ENCODE data around the gene PITX2.

The PITX2 gene

GRCh38 chr4:110639207-110640090, 16.6 kb upstream of the PITX2 start:
- Mint-ChIP-seq H3K9me3 (peaks cover 12% of the 10 kb centered on the region), H3K27ac (no peak overlapping the region), H3K27me3 (peaks cover 65% of the 10 kb centered on the region), H3K4me3 (no peak overlapping the region), H3K36me3 (peaks cover 7% of the 10 kb centered on the region), H3K4me1 (no peaks in the 10 kb centered on the region)

GRCh38 chr4:110638089-110638746, 15.3 kb upstream of the PITX2 start:
- no peak overlapping the region for H3K27ac Mint-ChIP-seq
- H3K4me1 Mint-ChIP-seq, result no peaks in the 10 kb centered on the region
- H3K4me3 Mint-ChIP-seq, result no peak overlapping the region
- peaks cover 13% of the 10 kb centered on the region for H3K9me3 Mint-ChIP-seq
- H3K36me3 Mint-ChIP-seq, result peaks cover 7% of the 10 kb centered on the region
- peaks cover 65% of the 10 kb centered on the region for H3K27me3 Mint-ChIP-seq

- peaks cover 67% of the 10 kb centered on the region for H3K27me3 Mint-ChIP-seq
- no peak overlapping the region for H3K27ac Mint-ChIP-seq
- H3K36me3 Mint-ChIP-seq, result peaks cover 7% of the 10 kb centered on the region
- no peak overlapping the region for H3K4me3 Mint-ChIP-seq
- H3K4me1 Mint-ChIP-seq, result no peaks in the 10 kb centered on the region
- H3K9me3 Mint-ChIP-seq, result peaks cover 13% of the 10 kb centered on the region
These were observed 14.7 kb upstream of the PITX2 start for GRCh38 chr4:110637408-110638088.

- H3K36me3 Mint-ChIP-seq, result peaks cover 8% of the 10 kb centered on the region
- H3K9me3 Mint-ChIP-seq, result peaks cover 13% of the 10 kb centered on the region
- no peak overlapping the region for H3K4me3 Mint-ChIP-seq
- peaks cover 4% of the 10 kb centered on the region for H3K4me1 Mint-ChIP-seq
- H3K27ac Mint-ChIP-seq, result no peak overlapping the region
- peaks cover 64% of the 10 kb centered on the region for H3K27me3 Mint-ChIP-seq
These were observed 14.0 kb upstream of the PITX2 start for GRCh38 chr4:110636680-110637407.

- Mint-ChIP-seq H3K27me3 (peaks cover 61% of the 10 kb centered on the region), H3K36me3 (peaks cover 9% of the 10 kb centered on the region), H3K27ac (no peak overlapping the region), H3K4me3 (no peak overlapping the region), H3K4me1 (peaks cover 6% of the 10 kb centered on the region), H3K9me3 (peaks cover 13% of the 10 kb centered on the region)
These were observed 13.3 kb upstream of the PITX2 start for GRCh38 chr4:110636171-110636679.

GRCh38 chr4:110635163-110635865, 12.4 kb upstream of the PITX2 start:
- Mint-ChIP-seq H3K4me1 (peaks cover 6% of the 10 kb centered on the region), H3K27ac (no peak overlapping the region), H3K9me3 (peaks cover 13% of the 10 kb centered on the region), H3K27me3 (peaks cover 59% of the 10 kb centered on the region), H3K36me3 (peaks cover 9% of the 10 kb centered on the region), H3K4me3 (no peak overlapping the region)

- Mint-ChIP-seq H3K36me3 (peaks cover 5% of the 10 kb centered on the region), H3K27me3 (peaks cover 57% of the 10 kb centered on the region), H3K4me1 (peaks cover 6% of the 10 kb centered on the region), H3K9me3 (peaks cover 13% of the 10 kb centered on the region), H3K4me3 (no peak overlapping the region), H3K27ac (no peak overlapping the region)
These were observed 11.7 kb upstream of the PITX2 start for GRCh38 chr4:110634350-110635162.

GRCh38 chr4:110633358-110634341, 10.8 kb upstream of the PITX2 start:
- H3K36me3 Mint-ChIP-seq, result peaks cover 8% of the 10 kb centered on the region
- H3K4me3 Mint-ChIP-seq, result no peak overlapping the region
- peaks cover 6% of the 10 kb centered on the region for H3K4me1 Mint-ChIP-seq
- peaks cover 55% of the 10 kb centered on the region for H3K27me3 Mint-ChIP-seq
- peaks cover 10% of the 10 kb centered on the region for H3K9me3 Mint-ChIP-seq
- no peak overlapping the region for H3K27ac Mint-ChIP-seq

- peaks cover 14% of the 10 kb centered on the region for H3K9me3 Mint-ChIP-seq
- H3K27ac Mint-ChIP-seq, result no peak overlapping the region
- no peak overlapping the region for H3K4me3 Mint-ChIP-seq
- peaks cover 12% of the 10 kb centered on the region for H3K36me3 Mint-ChIP-seq
- peaks cover 6% of the 10 kb centered on the region for H3K4me1 Mint-ChIP-seq
- H3K27me3 Mint-ChIP-seq, result peaks cover 56% of the 10 kb centered on the region
These were observed 9.9 kb upstream of the PITX2 start for GRCh38 chr4:110632506-110633357.

- H3K9me3 Mint-ChIP-seq, result peaks cover 20% of the 10 kb centered on the region
These were observed 9.0 kb upstream of the PITX2 start for GRCh38 chr4:110631584-110632505.

GRCh38 chr4:110630688-110631402, 8.0 kb upstream of the PITX2 start:
- Mint-ChIP-seq H3K36me3 (peaks cover 13% of the 10 kb centered on the region), H3K27ac (no peak overlapping the region), H3K4me1 (peaks cover 6% of the 10 kb centered on the region), H3K9me3 (peaks cover 20% of the 10 kb centered on the region), H3K27me3 (peaks cover 62% of the 10 kb centered on the region), H3K4me3 (no peak overlapping the region)

More at GRCh38 chr4:110631584-110632505, 9.0 kb upstream of the PITX2 start:
- Mint-ChIP-seq H3K27me3 (peaks cover 59% of the 10 kb centered on the region), H3K4me1 (peaks cover 6% of the 10 kb centered on the region), H3K36me3 (peaks cover 13% of the 10 kb centered on the region), H3K4me3 (peak overlapping the region; percentile 57), H3K27ac (peak overlapping the region; percentile 90)
